ENCODE data around the gene MAPK7.

Gene MAPK7

DNA sequence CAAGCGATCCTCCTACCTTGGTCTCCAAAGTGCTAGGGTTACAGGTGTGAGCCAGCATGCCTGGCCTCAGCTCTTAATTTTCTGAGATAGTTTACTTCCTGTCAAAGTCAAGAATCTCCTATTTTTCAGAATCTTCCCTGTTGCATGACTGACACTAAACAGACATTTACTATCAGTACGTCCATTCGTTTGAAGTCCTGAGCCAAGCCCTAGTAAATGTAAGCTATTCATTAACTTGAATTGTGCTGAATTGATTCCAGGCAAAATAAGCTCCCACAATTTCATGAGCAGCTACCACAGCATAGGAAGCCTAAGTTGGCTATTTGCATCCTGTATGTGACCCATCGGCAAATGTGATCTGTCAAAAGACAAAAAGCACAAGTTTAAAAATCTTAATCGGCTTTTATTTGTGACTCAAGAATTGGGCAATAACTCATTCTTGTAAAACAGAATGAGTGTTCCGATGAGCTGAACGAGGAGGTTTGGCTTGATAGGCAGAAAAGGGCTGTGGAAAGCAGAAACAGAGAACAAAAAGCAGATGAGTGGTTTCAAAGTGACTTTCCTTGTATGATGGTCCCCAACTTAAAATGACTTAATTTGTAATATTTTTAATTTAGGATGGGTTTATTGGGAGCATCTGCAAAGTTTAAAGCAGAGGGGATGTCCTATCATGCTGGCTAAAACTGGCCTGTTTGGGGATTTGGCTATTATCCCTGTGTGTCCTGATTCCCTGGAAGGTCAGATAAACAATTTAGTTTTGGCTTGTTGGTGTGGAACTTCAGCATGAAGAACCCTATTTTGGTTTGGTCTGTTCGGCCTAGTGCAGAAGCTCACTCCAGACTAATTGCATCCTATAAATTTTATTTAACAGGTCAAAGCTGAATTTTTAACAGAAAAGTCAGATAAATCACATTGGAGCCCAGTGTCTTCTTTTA, 46.9 kb downstream of the MAPK7 start:
- DNase-seq: no peak

DNA sequence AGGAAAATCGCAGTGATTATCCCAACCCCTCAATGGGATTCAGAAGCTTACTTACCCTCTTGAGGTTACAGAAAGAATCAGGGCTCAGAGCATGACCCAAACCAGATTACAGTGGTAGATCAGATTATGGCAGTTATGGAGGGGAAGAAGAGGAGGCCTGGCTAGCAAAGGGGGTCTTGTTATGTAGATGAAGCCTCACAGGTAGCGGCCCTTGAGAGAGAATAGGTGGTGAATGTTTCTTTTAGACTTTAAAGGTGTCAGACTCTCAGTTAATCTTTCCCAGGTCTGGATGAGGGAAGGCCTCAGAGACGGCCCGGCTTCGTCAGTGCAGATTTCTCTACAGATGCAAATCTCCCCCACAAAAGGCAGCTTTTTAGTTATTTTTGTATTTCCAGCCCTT, 48.3 kb downstream of the MAPK7 start:
- DNase-seq: no peak

DNA sequence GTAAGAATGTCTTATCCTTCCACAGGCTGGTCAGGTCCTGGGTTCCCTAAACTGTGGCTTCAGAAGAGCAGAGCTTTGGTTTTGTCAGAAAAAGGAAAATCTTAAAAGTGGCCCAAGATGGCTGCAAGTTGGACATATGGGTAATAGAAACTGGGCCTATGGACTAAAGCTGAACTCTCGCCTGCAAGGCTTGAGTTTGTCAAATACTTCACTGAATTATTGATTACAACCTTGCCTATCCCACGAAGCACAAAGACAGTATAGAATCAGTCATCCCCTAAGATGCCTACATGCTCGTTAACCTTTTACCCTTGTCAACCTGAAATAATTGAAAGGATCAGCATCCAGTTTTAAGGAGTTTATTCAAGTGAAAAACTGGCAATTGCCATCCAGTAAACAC, 53.4 kb downstream of the MAPK7 start:
- no peak for DNase-seq

All from retina (tissue), 1 donor.